ENCODE data around the gene DRC7. TPM values are rescaled to one million over a fixed set of nuclear protein-coding genes. Genes with fewer than 3 reads are reported as not detected.
A peak's percentile ranks its signal among the peaks of the same experiment; 100 is the strongest.

Gene DRC7
- total RNA-seq, 1 donor from 2014 or later: 0.41 TPM

DNA sequence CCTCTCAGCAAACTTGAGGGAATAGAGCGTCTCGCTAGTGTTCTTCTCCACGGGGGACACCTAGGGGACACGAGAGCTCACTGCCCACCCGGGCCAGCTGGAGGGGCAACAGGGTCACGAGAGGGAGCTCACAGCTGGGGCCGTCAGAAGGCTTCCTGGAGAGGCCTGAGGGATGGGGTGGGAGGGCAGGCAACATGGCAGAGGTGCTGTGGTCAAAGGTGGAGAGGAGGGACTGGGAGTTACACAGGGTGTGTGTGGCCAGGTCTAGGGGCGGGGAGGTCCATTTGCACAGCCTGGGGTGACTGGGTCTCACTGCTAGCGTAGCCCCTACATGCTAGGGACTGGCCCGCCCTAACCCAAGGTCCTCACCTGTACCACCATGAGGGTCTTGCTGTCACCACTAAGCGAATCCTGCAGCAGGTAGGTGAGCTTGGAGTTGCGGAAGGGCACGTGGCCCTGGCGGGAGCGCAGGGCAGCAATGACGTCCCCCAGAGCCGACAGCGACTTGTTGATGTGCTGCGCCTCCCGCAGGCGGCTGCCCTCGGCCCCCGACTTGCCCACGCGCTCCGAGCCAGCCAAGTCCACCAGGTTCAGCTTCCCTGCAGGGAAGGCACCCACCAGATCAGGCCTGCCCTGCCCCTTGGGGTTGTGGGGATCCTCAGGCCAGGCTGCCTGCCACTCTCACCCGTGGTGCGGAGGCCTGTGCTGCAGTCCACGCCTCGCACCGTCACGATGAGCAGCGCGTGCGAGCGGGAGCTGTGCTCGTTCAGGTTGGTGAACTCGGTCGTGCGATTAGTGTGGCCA is 66.0 kb downstream of the DRC7 start:
- no peaks in the 10 kb centered on the region for H3K79me2 ChIP-seq (ENCODE audit: low read depth)
- H3K36me3 ChIP-seq: no peaks in the 10 kb centered on the region
- no peak overlapping the region for H3K4me3 ChIP-seq
- H2AFZ ChIP-seq (replicated peaks): no peak overlapping the region
- no peaks in the 10 kb centered on the region for H3F3A ChIP-seq (ENCODE audit: low read depth)
- Mint-ChIP-seq H3K4me3 (no peak overlapping the region), H3K4me1 (peaks cover 7% of the 10 kb centered on the region), H3K36me3 (peaks cover 3% of the 10 kb centered on the region), H3K9me3 (no peaks in the 10 kb centered on the region), H3K27me3 (ENCODE audit: insufficient read depth, low read depth) (peaks cover 10% of the 10 kb centered on the region), H3K27ac (no peak overlapping the region)
- TF ChIP-seq EZH2 (IDR thresholded peaks at IDR 0.05): no peak
- no peak for TF ChIP-seq CTCF (IDR thresholded peaks at IDR 0.05)
- TF ChIP-seq EZH2phosphoT487 (IDR thresholded peaks at IDR 0.05): no peak
- no peak for DNase-seq (ENCODE audit: low spot score)
- no peak overlapping the region for H3K4me2 ChIP-seq
- H3K9me3 ChIP-seq (ENCODE audit: low read depth): no peaks in the 10 kb centered on the region
- H3K27ac ChIP-seq: no peak overlapping the region
- no peaks in the 10 kb centered on the region for H4K20me1 ChIP-seq (ENCODE audit: low read depth)
- H3K9ac ChIP-seq: no peak overlapping the region
- H3K27me3 ChIP-seq: no peaks in the 10 kb centered on the region
- H3K4me1 ChIP-seq: peaks cover 2% of the 10 kb centered on the region

GRCh38 chr16:57761301-57761700 is 66.7 kb downstream of the DRC7 start:
- Mint-ChIP-seq H3K9me3 (no peaks in the 10 kb centered on the region), H3K36me3 (peaks cover 3% of the 10 kb centered on the region), H3K4me1 (peaks cover 7% of the 10 kb centered on the region), H3K27ac (peak overlapping the region; percentile 60), H3K27me3 (ENCODE audit: insufficient read depth, low read depth) (peaks cover 6% of the 10 kb centered on the region), H3K4me3 (no peak overlapping the region)
- no peak for TF ChIP-seq CTCF (IDR thresholded peaks at IDR 0.05)
- no peak for TF ChIP-seq EZH2 (IDR thresholded peaks at IDR 0.05)
- no peak for TF ChIP-seq EZH2phosphoT487 (IDR thresholded peaks at IDR 0.05)
- Histone ChIP-seq H3K27ac (no peak overlapping the region), H2AFZ (replicated peaks) (no peak overlapping the region), H3F3A (ENCODE audit: low read depth) (no peaks in the 10 kb centered on the region), H3K4me2 (no peak overlapping the region), H3K4me1 (peaks cover 2% of the 10 kb centered on the region), H3K9ac (no peak overlapping the region), H4K20me1 (ENCODE audit: low read depth) (no peaks in the 10 kb centered on the region), H3K4me3 (no peak overlapping the region), H3K27me3 (no peaks in the 10 kb centered on the region), H3K36me3 (no peaks in the 10 kb centered on the region), H3K79me2 (ENCODE audit: low read depth) (no peaks in the 10 kb centered on the region), H3K9me3 (ENCODE audit: low read depth) (no peaks in the 10 kb centered on the region)
- no peak for DNase-seq (ENCODE audit: low spot score)

- H3K79me2 ChIP-seq (ENCODE audit: low read depth): no peaks in the 10 kb centered on the region
- H3K27ac Mint-ChIP-seq: peak overlapping the region; percentile 60
- no peak overlapping the region for H2AFZ ChIP-seq (replicated peaks)
- DNase-seq (ENCODE audit: low spot score): no peak
- H3K4me1 ChIP-seq: peaks cover 2% of the 10 kb centered on the region
- H3K27me3 ChIP-seq: no peaks in the 10 kb centered on the region
- no peak overlapping the region for H3K4me3 Mint-ChIP-seq
- H3K9ac ChIP-seq: no peak overlapping the region
- H3K27ac ChIP-seq: no peak overlapping the region
- peaks cover 7% of the 10 kb centered on the region for H3K4me1 Mint-ChIP-seq
- peaks cover 3% of the 10 kb centered on the region for H3K36me3 Mint-ChIP-seq
- no peaks in the 10 kb centered on the region for H3K36me3 ChIP-seq
- no peaks in the 10 kb centered on the region for H4K20me1 ChIP-seq (ENCODE audit: low read depth)
- no peak overlapping the region for H3K4me3 ChIP-seq
- peaks cover 7% of the 10 kb centered on the region for H3K27me3 Mint-ChIP-seq (ENCODE audit: insufficient read depth, low read depth)
- TF ChIP-seq EZH2 (IDR thresholded peaks at IDR 0.05): no peak
- TF ChIP-seq EZH2phosphoT487 (IDR thresholded peaks at IDR 0.05): no peak
- no peak for TF ChIP-seq CTCF (IDR thresholded peaks at IDR 0.05)
- no peaks in the 10 kb centered on the region for H3K9me3 Mint-ChIP-seq
- no peak overlapping the region for H3K4me2 ChIP-seq
- no peaks in the 10 kb centered on the region for H3K9me3 ChIP-seq (ENCODE audit: low read depth)
- no peaks in the 10 kb centered on the region for H3F3A ChIP-seq (ENCODE audit: low read depth)
Measured at GRCh38 chr16:57761957-57762356, 67.4 kb downstream of the DRC7 start.

Measured in neural progenitor cell (in vitro differentiated cells).